ENCODE measurements around the gene BET1L. TPM values are rescaled to one million over a fixed set of nuclear protein-coding genes. Genes with fewer than 3 reads are reported as not detected.

Gene BET1L
- total and polyA plus RNA-seq, 2 experiments from 2014 or later: 19.5 to 22.8 TPM

GRCh38 chr11:210122-210802, 3.1 kb upstream of the BET1L start:
- H3K27ac Mint-ChIP-seq: no peak overlapping the region
- Histone ChIP-seq H2AFZ (no peak overlapping the region), H3K79me2 (replicated peaks; ENCODE audit: insufficient read depth) (peaks cover 27% of the 10 kb centered on the region), H3K36me3 (ENCODE audit: insufficient read depth) (peaks cover 8% of the 10 kb centered on the region), H3K27me3 (ENCODE audit: insufficient read depth) (no peaks in the 10 kb centered on the region), H3K9me2 (ENCODE audit: insufficient read depth) (no peaks in the 10 kb centered on the region), H3K4me3 (no peak overlapping the region; the same call in 1 of the 2 replicates), H3K27ac (ENCODE audit: low read depth) (no peak overlapping the region), H3K4me2 (no peak overlapping the region), H3F3A (replicated peaks; ENCODE audit: low read depth) (peaks cover 13% of the 10 kb centered on the region), H4K20me1 (replicated peaks; ENCODE audit: insufficient read depth) (peaks cover 4% of the 10 kb centered on the region), H3K4me1 (ENCODE audit: insufficient read depth) (peaks cover 12% of the 10 kb centered on the region; the same call in 1 of the 2 replicates)
- TF ChIP-seq POLR2AphosphoS5 (IDR thresholded peaks at IDR 0.05; ENCODE audit: low read depth) (no peak), EZH2 (IDR thresholded peaks at IDR 0.05; ENCODE audit: low read depth, unreplicated experiment) (no peak), ETS1 (IDR thresholded peaks at IDR 0.05) (no peak), EZH2phosphoT487 (IDR thresholded peaks at IDR 0.05; ENCODE audit: unreplicated experiment) (no peak), ZNF331 (CRISPR knock-in tag; IDR thresholded peaks at IDR 0.05; ENCODE audit: low read depth) (no peak), NANOG (IDR thresholded peaks at IDR 0.05; ENCODE audit: borderline replicate concordance) (no peak), REST (IDR thresholded peaks at IDR 0.05; ENCODE audit: unreplicated experiment) (no peak), ZNF462 (CRISPR knock-in tag; IDR thresholded peaks at IDR 0.05) (no peak), ZNF114 (CRISPR knock-in tag; IDR thresholded peaks at IDR 0.05) (no peak), CTCF (conservative IDR thresholded peaks at IDR 0.05; ENCODE audit: low read depth in 2 of 2) (no peak), CREB1 (CRISPR knock-in tag; IDR thresholded peaks at IDR 0.05; ENCODE audit: low read depth) (no peak), JUNB (IDR thresholded peaks at IDR 0.05; ENCODE audit: unreplicated experiment) (no peak), STAT1 (IDR thresholded peaks at IDR 0.05; ENCODE audit: unreplicated experiment) (no peak)
- ATAC-seq (no peak), DNase-seq (ENCODE audit: low spot score) (no peak)
- H3K4me3 Mint-ChIP-seq: peak overlapping the region; percentile 99
- H3K36me3 Mint-ChIP-seq (ENCODE audit: low read depth): peaks cover 62% of the 10 kb centered on the region
- H3K4me1 Mint-ChIP-seq: peaks cover 8% of the 10 kb centered on the region; the same call in 2 of the 3 replicates
- peaks cover 14% of the 10 kb centered on the region for H3K27me3 Mint-ChIP-seq (ENCODE audit: insufficient read depth, low read depth, poor library complexity)
- H3K9me3 Mint-ChIP-seq: no peaks in the 10 kb centered on the region; the same call in 2 of the 3 replicates
